Measurements from ENCODE around the gene CMBL. TPM values are rescaled to one million over a fixed set of nuclear protein-coding genes. Genes with fewer than 3 reads are reported as not detected.
A peak's percentile ranks its signal among the peaks of the same experiment; 100 is the strongest.

CMBL gene
- total RNA-seq, 2 donors from 2014 or later, result 3.4 to 7.8 TPM

- Histone ChIP-seq H3K36me3 (no peaks in the 10 kb centered on the region), H3K4me3 (no peak overlapping the region), H3K4me1 (ENCODE audit: control insufficient read depth in 1 of 2, low read depth in 2 of 2) (peaks cover 10 to 39% of the 10 kb centered on the region in 2 donors), H3K9me3 (no peaks in the 10 kb centered on the region), H3K27ac (peak overlapping the region; percentile 40 to 54), H3K27me3 (replicated peaks; ENCODE audit: insufficient read depth) (no peaks in the 10 kb centered on the region)
- ATAC-seq (ENCODE audit: insufficient number of reproducible peaks, low FRiP score, low read depth), result no peak
- DNase-seq (ENCODE audit: low spot score), result no peak
- no peak for TF ChIP-seq CTCF (IDR thresholded peaks at IDR 0.05)
Measured at GRCh38 chr5:10331341-10331796, 23.7 kb upstream of the CMBL start.

- Histone ChIP-seq H3K27ac (peak overlapping the region; percentile 40 to 54), H3K27me3 (replicated peaks; ENCODE audit: insufficient read depth) (no peaks in the 10 kb centered on the region), H3K9me3 (no peaks in the 10 kb centered on the region), H3K4me1 (ENCODE audit: control insufficient read depth in 1 of 2, low read depth in 2 of 2) (peaks cover 10 to 39% of the 10 kb centered on the region in 2 donors), H3K4me3 (no peak overlapping the region), H3K36me3 (no peaks in the 10 kb centered on the region)
- DNase-seq (ENCODE audit: low spot score), result no peak
- TF ChIP-seq CTCF (IDR thresholded peaks at IDR 0.05), result no peak
- ATAC-seq (ENCODE audit: insufficient number of reproducible peaks, low FRiP score, low read depth), result no peak
Measured at GRCh38 chr5:10330511-10331230, 23.0 kb upstream of the CMBL start.

- no peak for TF ChIP-seq CTCF (IDR thresholded peaks at IDR 0.05)
- H3K27me3 ChIP-seq (replicated peaks; ENCODE audit: insufficient read depth), result no peaks in the 10 kb centered on the region
- H3K4me3 ChIP-seq, result no peak overlapping the region
- peak overlapping the region; percentile 40 to 54 for H3K27ac ChIP-seq
- no peaks in the 10 kb centered on the region for H3K36me3 ChIP-seq
- H3K4me1 ChIP-seq (ENCODE audit: control insufficient read depth in 1 of 2, low read depth in 2 of 2), result peaks cover 10 to 40% of the 10 kb centered on the region in 2 donors
- no peak for DNase-seq (ENCODE audit: low spot score)
- ATAC-seq (ENCODE audit: insufficient number of reproducible peaks, low FRiP score, low read depth), result no peak
- H3K9me3 ChIP-seq, result no peaks in the 10 kb centered on the region
Measured at GRCh38 chr5:10329820-10330481, 22.2 kb upstream of the CMBL start.

GRCh38 chr5:10329446-10329819 lies 21.7 kb upstream of the CMBL start:
- no peak for ATAC-seq (ENCODE audit: insufficient number of reproducible peaks, low FRiP score, low read depth)

More at GRCh38 chr5:10329446-10329819, 21.7 kb upstream of the CMBL start:
- Histone ChIP-seq H3K9me3 (no peaks in the 10 kb centered on the region), H3K4me3 (no peak overlapping the region), H3K4me1 (ENCODE audit: control insufficient read depth in 1 of 2, low read depth in 2 of 2) (peaks cover 10 to 45% of the 10 kb centered on the region in 2 donors), H3K27me3 (replicated peaks; ENCODE audit: insufficient read depth) (no peaks in the 10 kb centered on the region), H3K27ac (peak overlapping the region; percentile 19 to 25), H3K36me3 (no peaks in the 10 kb centered on the region)
- DNase-seq (ENCODE audit: low spot score), result no peak
- TF ChIP-seq CTCF (IDR thresholded peaks at IDR 0.05), result no peak

Measured in thoracic aorta (tissue), 2 donors.